Astrocyte of the cerebellum (primary cell): ENCODE results near the gene KRTAP10-5.

ENCODE experiments used
- DNase-seq: peaks from one replicate; pipeline ENCODE4 v3.0.0-alpha.2; 2011; ENCODE audit warnings: low read depth
- H3K4me3 ChIP-seq: 2 replicates; pipeline ENCODE4 v1.5.1; 2011; ENCODE audit warnings: mild to moderate bottlenecking, low read depth, low read length, moderate library complexity
- CTCF ChIP-seq: IDR thresholded peaks from 2 replicates; pipeline ENCODE4 v1.5.1; 2012; ENCODE audit warnings: low read length, low read depth, moderate library complexity, mild to moderate bottlenecking; ENCODE audit errors: missing control alignments
- in situ Hi-C: cut with HindIII; loops from 2 replicates; pipeline ENCODE4 v1.10.0; 2017; ENCODE audit warnings: low sequenced_read_pairs

The KRTAP10-5 gene

GRCh38 chr21:44534688-44535087, 45.7 kb downstream of the KRTAP10-5 start:
- in situ Hi-C loops, result no loop called here
- TF ChIP-seq CTCF, result no peak

GRCh38 chr21:44533891-44534627, 46.3 kb downstream of the KRTAP10-5 start:
- in situ Hi-C loops, result no loop called here
- DNase-seq, result no peak
- no peak for TF ChIP-seq CTCF
- H3K4me3 ChIP-seq, result no peak overlapping the region

More at GRCh38 chr21:44534688-44535087, 45.7 kb downstream of the KRTAP10-5 start:
- no peak overlapping the region for H3K4me3 ChIP-seq
- DNase-seq, result no peak

- no peak overlapping the region for H3K4me3 ChIP-seq
- in situ Hi-C loops, result no loop called here
- TF ChIP-seq CTCF, result no peak
- DNase-seq, result no peak
Observed at GRCh38 chr21:44533121-44533890, 47.1 kb downstream of the KRTAP10-5 start.

- H3K4me3 ChIP-seq, result no peak overlapping the region
- in situ Hi-C loops, result no loop called here
Observed at GRCh38 chr21:44532712-44533111, 47.7 kb downstream of the KRTAP10-5 start.

GRCh38 chr21:44531606-44532564, 48.5 kb downstream of the KRTAP10-5 start:
- in situ Hi-C loops, result no loop called here
- DNase-seq, result no peak
- no peak overlapping the region for H3K4me3 ChIP-seq
- TF ChIP-seq CTCF, result no peak

More at GRCh38 chr21:44532712-44533111, 47.7 kb downstream of the KRTAP10-5 start:
- DNase-seq, result no peak
- no peak for TF ChIP-seq CTCF
